GM12878 (cell line): ENCODE results near the gene FBXO27.

ENCODE experiments used
- CTCF ChIP-seq, 3 experiments: IDR thresholded peaks in 2 of 3; conservative IDR thresholded peaks in 1 of 3; 2 replicates each; pipeline ENCODE4 v1.5.1; 2011; ENCODE audit warnings: low read depth in 3 of 3, low read length in 3 of 3, mild to moderate bottlenecking in 3 of 3, control low read depth in 2 of 3, moderate library complexity in 2 of 3, inconsistent platforms in 1 of 3, mixed read lengths in 1 of 3; ENCODE audit not compliant: control insufficient read depth in 2 of 3, insufficient read depth in 1 of 3; ENCODE audit errors: extremely low read depth in 1 of 3
- POLR2AphosphoS5 ChIP-seq: IDR thresholded peaks from 2 replicates; pipeline ENCODE4 v1.6.1; 2011; ENCODE audit warnings: mild to moderate bottlenecking, low read length, inconsistent platforms
- RCOR1 ChIP-seq: conservative IDR thresholded peaks from 2 replicates; pipeline ENCODE4 v1.6.1; 2012; ENCODE audit warnings: low read depth, low read length, improper control_type of control experiment

- no peak for TF ChIP-seq CTCF (IDR thresholded peaks at IDR 0.05 in 2 of 3, conservative IDR thresholded peaks at IDR 0.05 in 1 of 3; ENCODE audit: control insufficient read depth in 2 of 3, extremely low read depth in 1 of 3, insufficient read depth in 1 of 3, low read depth in 3 of 3, low read length in 3 of 3)
- TF ChIP-seq POLR2AphosphoS5 = no peak
- TF ChIP-seq RCOR1 = no peak
These were observed 4.8 kb upstream of the FBXO27 start for GRCh38 chr19:39037194-39037593.
